Hepatocyte (in vitro differentiated cells): ENCODE results near the gene IER5.

Source experiments
- EZH2 ChIP-seq: fragments of 200-600 bp; sonication (generic); IDR thresholded peaks from 2 replicates; pipeline ENCODE4 v1.6.1; 2016; ENCODE audit warnings: antibody characterized with exemption, mild to moderate bottlenecking, borderline replicate concordance
- EZH2phosphoT487 ChIP-seq: fragments of 200-600 bp; sonication (generic); IDR thresholded peaks from one replicate; pipeline ENCODE4 v1.6.1; 2018; ENCODE audit warnings: antibody characterized with exemption, mild to moderate bottlenecking, low read depth, moderate library complexity; ENCODE audit not compliant: unreplicated experiment, severe bottlenecking
- TF ChIP-seq, protein P1 (sequence below): fragments of 200-600 bp; sonication (generic); IDR thresholded peaks from 2 replicates; pipeline ENCODE4 v1.5.1; 2016; ENCODE audit warnings: antibody characterized with exemption, mild to moderate bottlenecking; ENCODE audit not compliant: poor library complexity

DNA sequence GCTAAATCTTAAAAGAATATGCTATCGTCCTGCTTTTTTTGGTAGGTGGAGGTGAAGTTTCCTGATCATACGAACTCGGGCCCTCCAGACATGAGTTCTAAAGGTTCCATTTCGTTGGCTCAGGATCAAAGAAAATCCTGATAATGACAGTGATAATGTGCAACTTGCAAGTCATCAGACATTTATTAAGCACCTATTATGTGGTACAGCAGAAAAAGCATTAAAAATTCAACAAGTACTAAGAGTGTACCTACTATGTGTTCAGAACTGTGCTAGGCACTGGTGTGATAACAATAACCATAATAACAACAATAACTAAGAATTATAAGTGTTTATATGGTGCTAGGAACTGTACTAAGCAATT lies 3.9 kb upstream of the IER5 start:
- TF ChIP-seq, protein P1, sequence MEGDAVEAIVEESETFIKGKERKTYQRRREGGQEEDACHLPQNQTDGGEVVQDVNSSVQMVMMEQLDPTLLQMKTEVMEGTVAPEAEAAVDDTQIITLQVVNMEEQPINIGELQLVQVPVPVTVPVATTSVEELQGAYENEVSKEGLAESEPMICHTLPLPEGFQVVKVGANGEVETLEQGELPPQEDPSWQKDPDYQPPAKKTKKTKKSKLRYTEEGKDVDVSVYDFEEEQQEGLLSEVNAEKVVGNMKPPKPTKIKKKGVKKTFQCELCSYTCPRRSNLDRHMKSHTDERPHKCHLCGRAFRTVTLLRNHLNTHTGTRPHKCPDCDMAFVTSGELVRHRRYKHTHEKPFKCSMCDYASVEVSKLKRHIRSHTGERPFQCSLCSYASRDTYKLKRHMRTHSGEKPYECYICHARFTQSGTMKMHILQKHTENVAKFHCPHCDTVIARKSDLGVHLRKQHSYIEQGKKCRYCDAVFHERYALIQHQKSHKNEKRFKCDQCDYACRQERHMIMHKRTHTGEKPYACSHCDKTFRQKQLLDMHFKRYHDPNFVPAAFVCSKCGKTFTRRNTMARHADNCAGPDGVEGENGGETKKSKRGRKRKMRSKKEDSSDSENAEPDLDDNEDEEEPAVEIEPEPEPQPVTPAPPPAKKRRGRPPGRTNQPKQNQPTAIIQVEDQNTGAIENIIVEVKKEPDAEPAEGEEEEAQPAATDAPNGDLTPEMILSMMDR, result no peak
- TF ChIP-seq EZH2 (no peak), EZH2phosphoT487 (no peak)
